NCI-H226 (cell line): ENCODE data around the gene RAD51B.
"Not testable (repeated sequence)": the region's sequence is repeated elsewhere in the genome, so short reads cannot be mapped to it uniquely, and the experiment has no call there.

Experiments
- DNase-seq: peaks from one replicate; pipeline ENCODE4 v3.0.0-alpha.2; 2015

Gene RAD51B

DNA sequence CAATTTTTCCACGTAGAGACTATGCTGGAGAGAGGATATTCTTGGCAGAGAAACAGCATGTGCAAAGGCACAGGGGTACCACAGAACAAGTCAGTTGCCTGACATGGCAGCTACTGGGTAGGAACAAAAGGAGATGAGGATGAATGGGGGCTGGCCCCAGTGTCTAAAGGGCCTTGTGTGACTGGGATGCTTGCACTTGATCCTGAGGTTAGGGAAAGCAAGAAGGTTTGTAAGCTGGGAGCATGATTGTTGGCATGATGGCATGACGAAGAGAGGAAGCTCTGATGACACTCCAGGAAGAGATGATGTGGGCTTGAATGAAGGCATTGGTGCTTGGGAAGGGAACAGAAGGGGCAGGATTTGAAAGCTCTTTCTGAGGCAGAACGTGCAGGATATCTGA, 834.2 kb downstream of the RAD51B start:
- DNase-seq: no peak

DNA sequence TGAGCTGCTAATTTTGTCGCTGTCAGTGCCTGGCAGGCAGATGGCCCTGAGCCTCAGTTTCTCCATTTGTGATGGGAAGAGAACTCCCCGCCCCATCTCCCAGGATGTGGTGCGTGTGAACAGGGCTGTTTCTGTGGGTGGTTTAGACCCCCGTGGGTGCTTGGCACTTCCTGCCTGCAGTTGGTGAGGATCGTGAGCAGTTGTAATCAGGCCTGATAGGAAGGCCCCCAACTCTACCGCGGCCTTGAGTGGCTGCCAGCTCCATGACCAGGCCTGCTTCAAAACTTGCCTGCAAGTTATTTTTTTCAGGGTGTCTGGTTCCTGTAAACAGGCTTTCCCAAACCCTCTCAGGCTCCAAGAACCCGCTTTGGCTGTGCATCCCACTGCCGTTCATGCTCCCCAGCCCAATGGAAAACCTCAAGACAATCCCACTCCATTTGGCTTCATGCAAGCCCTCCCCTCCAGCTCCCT, 834.9 kb downstream of the RAD51B start:
- DNase-seq: no peak

DNA sequence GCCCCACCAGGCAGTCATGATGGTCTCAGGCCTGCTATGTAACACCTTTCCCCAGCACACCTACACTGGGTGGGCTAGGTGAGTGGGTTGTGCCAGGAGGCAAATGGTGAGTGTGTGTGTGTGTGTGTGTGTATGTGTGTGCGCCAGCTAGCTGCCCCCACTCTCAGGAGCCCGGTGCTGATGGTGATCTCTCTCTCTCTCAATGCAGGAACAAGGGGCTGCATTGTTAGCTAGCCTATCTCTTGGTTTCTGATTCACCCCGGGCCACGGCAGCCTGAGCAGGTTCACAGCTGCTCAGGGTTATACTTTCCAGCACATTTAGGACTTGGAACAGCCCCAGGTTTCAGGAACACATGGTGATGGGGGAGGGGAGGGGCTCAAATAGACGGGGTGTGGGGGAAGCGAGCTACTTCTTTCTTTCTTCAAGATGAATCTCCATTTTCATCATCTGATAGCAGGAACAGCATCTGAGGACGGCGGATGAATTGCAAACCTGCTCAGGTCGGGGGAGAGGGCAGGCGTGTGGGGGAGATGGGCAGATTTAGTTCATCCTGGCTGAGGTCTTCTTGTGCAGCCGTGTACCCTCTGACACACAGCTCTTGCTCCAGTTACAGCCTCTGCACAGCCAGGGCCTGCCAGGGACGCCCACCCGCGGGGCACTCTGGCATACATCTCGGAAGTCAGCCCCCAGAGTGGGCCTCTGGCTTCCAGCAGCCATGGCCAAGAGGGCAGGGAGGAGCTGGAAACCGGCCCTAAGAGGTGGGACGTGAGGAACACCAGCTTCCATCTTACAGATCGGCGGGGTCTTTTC, 835.6 kb downstream of the RAD51B start:
- no peak for DNase-seq

DNA sequence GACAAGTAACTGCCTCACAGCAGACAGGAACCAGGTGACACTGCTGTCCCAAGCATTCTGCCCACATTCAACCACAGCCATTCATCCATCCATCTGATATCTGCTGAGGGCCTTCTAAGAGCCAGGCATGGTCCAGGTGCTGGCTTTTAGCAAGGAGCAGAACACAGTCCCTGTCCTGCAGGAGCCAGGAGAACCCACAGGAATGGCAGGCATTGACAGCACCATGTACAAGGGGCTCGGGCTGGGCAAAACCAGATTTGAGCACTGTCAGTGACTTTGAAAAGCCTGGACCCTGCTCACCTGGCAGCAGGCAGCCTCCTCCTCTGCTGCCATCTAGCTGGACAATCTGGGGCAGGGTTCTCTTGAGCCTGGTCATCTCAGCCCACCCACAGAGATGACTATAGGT, 836.3 kb downstream of the RAD51B start:
- no peak for DNase-seq

DNA sequence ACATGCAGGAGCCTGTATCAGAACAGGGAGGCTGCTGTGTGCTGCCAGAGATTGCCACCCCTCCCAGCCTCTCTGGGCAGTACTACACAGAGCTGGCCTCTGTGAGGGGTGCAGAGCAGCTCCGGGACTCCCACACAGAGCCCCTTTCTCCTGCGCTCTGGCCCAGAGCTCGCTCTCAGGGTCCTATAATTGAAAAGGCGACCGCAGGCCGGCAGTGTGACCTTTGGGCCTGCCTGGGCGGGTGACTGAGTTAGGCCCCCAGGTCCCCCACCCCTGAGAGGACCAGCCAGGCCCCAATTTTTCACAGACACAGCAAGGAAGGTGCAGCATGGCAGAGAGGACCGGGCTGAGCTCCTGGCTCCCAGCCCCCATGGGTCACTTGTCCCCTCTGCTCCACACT, 836.9 kb downstream of the RAD51B start:
- DNase-seq: no peak

DNA sequence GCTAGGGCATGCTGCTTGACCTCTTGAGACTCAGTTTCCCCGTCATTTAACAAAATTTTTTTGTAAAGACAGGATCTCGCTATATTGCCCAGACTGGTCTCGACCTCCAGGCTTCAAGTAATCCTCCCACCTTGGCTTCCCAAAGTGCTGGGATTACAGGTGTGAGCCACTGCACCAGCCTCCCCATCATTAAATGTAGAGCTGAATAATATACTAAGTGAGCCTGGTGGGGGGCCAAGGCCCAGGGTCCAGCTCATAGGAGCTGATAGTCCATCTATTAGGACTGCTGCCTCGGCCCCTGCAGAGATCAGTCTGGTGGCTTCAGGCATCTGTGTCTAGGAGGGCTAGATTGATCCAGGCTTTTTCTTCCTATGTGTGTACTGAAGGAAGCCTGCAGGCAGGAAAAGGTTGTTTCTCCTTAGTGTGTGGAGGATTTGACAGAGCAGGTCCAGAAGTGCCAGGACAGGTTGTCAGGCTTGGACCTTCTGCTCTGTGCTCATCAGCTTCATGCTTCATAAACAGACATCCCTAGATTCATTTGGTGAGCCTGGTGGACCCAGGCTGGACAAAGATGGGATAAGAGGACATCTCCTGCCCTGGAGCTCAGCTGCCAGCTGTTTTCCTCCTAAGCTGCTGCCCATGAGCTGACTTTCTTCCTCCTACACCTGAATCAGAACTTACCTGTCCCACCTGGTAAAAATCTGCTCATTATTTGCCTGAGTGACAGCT, 837.9 kb downstream of the RAD51B start:
- no peak for DNase-seq

DNA sequence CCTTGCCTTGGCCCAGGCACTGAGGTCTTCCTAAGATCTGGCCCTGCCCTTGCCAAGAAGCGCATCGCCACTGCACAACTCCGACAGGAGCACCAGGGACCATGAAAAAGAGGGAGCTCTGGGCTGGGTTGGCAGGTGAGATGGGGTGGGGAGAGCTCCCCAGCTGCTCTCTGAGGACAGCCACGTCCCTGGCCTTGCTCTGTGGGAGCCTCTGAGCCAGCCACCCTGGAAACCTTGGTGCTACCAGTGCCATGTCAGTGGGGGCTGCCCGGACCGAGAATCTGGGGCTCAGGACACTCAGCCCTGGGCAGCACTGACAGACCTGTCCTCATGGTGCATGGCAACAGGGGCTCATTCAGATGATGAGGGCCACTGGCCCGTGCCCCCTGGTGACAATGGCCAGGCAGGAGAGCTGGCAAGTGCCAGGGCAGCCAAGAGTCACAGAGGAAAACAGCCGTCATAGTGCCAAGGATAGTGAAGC, 838.5 kb downstream of the RAD51B start:
- no peak for DNase-seq

DNA sequence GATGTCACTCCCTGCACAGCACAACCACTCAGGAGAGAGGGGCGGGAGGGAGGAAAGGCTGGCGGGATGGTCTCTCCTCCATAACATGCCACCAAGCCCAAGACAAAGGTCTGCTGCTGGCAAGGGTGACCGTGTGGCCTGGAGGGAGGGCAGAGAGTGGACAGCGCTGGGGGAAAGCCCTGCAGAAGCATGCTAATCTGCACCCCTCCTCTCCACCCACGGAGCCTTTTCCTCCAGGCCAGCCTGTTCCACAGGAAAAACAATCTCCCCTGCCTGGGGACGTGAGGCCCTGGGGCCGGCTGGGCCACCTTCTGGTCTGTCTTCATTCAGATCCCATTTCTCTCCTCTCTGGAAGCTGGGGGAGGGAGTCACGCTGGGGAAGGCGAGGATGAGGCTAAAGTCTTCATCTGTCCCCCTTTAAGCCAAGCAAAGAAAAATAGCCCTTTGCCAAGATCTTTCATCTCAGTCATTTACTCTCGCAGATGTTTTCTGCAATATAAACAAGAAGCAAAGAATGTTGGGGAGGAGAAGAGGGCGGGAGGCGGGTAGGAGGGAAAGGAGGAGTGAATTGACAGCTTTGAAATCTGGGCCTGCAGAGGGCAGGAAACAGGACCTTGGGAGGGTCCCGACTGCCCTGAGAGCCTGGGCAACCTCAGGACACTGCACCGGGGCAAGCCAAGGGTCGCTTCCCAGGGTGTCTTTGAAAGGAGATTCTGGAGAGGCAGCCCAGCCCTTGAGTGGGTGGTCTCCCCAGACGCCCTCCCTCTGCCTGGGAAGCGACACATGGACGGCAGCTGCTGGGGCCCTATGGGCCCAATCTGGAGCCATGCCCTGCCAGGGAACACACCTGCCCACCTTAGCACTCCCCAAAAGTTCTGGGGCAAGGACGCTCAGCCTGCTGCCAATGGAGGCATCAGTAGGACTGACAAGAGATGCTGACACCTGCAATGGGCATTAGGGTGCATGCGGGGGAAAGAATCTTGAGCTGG, 839.7 kb downstream of the RAD51B start:
- DNase-seq: peak; percentile 20

DNA sequence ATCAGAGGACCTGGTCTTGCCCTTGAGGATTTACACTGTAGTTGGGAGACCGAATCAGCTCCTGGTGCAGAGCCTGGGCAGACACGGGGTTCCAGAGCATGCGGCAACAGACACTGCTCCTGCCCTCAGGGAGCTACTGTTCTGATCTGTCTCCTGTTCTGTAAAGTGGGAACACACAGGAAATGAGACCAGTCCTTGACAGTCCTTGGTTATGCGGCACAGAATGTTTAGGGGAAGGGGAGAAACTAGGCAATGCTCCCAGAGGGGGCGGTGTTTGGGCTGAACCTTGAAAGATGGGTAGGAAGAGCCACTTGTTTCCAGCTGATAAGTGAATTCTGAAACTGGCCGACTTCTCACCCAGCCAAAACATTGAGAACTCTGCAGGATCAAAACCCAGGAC, 840.9 kb downstream of the RAD51B start:
- DNase-seq: no peak

DNA sequence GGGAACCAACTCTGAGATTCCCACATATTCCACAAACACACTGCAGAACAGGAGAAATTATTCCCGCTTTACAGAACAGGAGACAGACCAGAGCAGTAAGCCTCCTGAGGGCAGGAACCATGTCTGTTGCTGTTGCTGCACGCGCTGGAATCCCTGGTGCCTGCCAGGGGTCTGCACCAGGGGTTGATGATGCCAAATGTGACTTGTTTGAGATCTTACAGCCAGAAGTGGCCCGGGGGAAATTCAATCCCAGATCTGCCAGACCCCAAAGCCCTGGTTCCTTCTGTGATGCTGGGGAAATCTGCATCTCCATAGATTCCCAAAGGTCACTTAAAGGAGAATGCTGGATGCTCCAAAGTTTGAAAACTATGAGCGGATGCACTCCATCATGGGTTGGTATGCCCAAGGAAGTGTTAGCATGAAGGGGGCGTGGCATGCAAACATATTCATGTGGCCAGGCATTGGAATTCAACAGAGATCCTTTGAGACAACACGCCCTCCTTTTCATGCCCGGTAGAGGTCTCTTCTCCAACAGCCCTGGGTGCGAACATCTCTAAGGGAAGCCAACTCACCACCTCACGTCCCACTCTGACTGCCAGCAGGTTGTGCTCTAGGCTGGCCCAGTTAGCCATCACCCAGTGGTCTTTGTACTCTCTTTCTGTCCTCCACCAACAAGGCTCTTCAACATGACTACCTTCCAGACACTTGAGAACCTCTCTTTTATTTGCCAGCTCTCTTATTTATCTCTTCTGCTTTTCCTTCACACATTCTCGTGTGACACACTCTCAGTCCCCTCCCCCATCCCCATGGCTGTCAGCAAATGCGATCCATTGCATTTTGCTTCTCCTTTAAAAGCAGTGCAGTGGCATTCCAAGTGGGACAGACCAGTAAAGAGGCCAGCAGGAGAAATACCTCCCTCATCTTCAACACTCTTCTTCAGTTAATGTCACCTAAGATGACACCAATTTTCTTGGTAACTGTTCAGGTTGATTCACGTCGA, 841.9 kb downstream of the RAD51B start:
- DNase-seq: no peak

DNA sequence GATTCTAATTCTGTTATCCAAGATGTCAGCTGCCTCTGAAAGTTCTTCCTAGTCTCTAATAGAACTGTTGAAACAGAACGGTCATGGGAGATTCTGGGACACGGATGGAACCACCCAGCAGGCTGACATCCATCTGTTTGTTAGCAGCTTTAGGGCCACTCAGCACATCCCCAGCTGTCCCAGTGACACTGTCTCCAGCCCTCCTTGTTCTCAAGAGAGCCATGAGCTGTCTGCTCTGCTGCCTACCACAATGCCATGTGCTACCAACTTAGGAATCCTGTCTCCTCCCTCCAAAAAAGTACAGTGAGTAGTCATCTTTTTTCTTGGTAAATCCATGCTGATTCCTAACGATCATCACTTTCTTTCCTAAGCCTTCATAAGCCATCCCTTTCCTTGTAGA, 842.8 kb downstream of the RAD51B start:
- no peak for DNase-seq

DNA sequence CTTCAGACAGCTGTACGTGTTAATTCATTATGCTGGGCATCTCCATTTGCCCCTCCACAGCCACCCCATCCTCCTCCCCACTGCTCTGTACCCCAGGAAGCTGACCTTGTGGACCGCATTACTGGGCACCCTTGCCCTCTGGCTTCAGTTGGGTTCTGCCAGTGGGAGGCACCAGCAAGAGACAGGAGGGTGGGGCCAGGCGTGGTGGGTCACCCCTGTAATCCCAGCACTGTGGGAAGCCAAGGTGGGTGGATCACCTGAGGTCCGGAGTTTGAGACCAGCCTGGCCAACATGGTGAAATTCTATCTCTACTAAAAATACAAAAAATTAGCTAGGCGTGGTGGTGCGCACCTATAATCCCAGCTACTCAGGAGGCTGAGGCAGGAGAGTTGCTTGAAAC, 843.2 kb downstream of the RAD51B start:
- DNase-seq: not testable (repeated sequence)

DNA sequence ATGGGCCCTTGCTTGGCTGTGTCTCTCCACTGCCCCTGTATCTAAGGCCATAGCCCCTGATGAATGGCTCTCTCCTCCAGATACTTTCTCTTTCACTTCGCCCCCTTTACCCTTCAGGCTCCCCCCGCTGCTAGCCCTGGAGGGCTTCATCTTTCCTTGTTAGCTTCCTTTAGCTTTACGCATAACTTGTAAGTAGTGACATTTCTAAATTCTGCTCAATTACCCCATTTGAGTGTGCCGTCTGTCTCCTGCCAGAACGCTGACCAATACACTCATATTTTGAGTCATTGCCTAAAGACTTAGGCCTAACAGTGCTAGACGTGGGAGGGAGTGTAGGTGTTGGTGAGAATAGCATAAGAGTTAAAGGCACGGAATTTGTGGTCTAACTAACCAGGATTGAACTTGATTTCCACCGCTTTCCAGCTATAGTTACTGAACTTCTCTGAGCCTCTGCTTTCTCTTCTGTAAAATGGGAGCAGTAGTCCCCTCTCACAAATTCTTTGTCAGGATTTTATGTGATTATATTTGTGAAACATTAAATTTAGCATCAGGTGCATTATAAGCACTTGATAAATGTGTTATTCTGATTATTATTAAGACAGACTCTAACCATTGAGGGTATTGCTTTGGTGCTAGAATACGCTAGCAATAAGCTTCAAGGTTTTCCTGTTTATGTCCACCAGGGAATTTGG, 844.0 kb downstream of the RAD51B start:
- peak; percentile 74 for DNase-seq

DNA sequence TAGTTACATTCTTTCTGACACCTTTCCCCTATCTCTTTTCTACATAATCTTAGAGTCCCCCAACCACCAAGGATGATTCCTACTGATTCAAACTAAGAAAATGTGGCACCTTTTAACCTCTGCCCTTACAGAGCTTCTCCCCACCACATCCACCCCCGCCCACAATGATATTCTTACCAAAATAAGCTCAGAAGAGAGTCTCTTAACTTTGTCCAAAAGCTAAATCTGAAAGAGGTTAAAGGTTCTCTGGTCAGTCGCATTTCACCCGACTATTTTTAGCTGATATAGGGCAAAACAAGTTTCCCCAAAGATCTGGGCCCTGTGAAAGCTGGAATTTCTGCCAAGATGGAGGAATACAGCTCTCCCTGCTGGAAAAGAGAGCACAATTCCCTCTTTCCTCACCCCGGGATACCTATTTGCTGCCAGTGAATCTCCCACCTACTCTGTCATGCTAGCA, 844.7 kb downstream of the RAD51B start:
- no peak for DNase-seq

DNA sequence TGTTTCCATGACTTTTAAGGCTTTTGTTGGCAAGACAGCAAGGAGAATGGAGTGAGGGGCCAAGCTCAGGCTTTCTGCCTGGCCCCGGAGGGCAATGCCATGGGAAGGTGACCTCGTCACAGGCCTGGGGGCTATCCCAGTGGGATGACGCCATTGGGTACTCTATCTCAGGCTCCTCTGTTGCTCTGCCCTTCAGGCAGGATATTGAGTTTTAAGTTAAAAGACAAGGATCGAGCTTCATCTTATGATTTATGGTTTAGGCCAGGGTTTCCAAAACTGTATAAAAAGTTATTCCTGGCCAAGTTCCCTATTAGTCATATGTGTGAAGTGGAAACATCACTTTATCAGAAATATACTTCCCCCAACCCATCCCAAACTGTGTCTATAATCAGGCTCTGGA, 845.6 kb downstream of the RAD51B start:
- DNase-seq: peak; percentile 33

DNA sequence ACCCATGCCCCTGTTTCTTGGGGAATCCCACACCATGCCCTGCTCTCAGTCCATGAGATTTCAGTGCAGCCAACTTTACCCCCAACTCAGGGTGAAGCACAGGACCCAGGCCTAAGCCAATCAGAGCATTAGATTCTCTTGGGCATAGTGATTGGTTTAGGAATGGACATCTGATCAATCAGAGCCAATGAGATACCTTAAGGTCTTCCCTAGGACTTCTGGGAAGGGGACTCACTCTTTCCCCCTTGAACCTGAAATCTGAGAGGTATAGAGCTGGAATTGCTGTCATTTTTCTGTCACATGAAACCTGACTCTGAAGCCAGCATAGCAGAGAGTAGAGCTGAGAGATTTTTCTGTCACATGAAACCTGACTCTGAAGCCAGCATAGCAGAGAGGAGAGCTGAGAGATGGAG, 846.2 kb downstream of the RAD51B start:
- no peak for DNase-seq

DNA sequence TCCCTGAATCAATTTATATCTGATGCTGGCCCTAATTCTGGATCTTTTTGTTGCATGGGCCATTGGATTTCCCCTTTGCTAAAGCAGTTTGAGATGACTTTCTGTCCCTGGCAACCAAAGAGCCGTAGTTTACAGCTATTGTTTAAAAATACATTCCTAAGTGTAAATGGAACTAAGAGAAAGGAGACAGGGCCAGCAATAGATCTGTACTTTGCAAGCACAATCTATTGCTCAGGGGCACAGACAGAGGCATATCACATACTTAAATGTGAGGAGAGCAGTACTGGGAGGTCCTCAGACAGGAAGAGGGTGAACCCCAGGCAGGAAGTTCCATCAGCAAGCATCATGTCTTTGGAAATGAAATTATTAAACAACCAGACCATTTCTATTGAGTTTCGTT, 846.7 kb downstream of the RAD51B start:
- no peak for DNase-seq

DNA sequence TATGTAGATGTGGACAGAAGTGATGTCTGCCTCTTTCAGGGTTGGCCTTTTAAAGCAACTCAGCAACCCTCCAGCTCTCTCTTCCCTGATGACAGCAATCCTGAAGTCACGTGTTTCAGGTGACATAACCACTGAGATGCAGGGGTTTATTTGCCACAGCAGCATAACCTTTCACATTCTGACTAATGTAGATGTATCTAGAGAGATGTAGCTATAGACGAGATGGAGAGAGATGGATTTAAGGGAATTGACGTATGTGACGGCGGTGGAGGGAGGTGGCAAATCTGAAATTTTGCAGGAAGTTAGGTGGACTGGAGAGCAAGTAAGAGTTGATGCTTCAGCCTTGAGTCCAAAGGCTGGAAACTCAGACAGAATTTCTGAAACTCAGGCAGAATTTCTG, 847.3 kb downstream of the RAD51B start:
- no peak for DNase-seq

DNA sequence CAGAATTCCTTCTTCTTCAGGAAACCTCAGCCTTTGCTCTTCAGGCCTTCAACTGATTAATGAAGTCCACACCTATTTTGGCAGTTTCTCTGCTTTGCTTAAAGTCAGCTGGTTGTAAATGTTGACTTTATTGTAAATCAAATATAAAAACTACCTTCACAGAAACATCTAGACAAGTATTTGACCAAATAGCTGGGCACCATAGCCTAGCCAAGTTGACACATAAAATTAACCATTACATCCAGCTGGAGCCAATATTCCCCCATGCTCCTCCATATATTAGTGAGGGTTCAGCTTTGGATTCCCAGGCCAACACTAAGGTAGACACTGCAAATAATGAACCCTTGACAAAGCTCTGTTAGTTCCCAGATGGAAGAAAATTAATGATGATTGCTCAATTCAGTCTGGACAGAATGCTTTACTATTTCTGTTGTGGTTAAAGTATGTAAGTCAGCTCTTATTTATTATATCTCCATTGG, 847.8 kb downstream of the RAD51B start:
- DNase-seq: no peak

DNA sequence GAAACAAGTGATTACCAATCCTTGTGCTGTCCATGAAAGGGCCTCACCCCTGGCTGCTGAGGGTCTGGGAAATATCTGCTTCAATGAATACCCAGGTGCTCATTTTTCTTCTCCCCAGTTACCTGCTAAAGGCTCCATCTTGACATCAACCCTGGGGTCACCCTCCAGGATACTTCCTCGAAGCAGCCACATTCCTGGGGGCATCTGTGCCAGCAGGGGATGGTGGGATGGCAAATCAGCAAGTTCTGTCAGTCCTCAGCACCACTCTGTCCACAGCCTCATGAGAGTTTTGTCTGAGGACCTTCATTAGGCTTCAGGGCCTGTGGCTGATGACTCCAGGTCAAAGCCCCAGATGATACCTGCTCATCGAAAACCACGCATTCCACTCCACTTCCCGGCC, 848.4 kb downstream of the RAD51B start:
- DNase-seq: no peak

DNA sequence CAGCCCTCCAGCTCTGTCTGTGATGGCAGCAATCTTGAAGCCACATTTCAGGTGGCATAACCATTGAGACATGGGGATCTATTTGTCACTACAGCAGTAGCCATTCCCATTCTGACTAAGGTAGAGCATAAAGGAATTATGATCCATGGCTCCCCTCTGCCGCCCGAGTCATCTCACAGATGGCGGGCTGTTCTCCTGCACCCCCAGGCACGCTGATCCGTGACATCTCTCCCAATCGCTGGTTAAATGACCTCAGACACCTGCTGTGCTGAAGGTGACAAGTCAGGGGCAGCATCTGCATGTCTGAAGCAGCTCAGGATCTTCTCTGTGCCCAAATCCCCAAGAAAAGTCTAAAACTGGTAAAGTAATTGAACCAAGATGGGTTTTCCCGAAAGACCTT, 849.0 kb downstream of the RAD51B start:
- no peak for DNase-seq
